Measurements from ENCODE around the gene HOTAIR.

- TF ChIP-seq, protein P1, sequence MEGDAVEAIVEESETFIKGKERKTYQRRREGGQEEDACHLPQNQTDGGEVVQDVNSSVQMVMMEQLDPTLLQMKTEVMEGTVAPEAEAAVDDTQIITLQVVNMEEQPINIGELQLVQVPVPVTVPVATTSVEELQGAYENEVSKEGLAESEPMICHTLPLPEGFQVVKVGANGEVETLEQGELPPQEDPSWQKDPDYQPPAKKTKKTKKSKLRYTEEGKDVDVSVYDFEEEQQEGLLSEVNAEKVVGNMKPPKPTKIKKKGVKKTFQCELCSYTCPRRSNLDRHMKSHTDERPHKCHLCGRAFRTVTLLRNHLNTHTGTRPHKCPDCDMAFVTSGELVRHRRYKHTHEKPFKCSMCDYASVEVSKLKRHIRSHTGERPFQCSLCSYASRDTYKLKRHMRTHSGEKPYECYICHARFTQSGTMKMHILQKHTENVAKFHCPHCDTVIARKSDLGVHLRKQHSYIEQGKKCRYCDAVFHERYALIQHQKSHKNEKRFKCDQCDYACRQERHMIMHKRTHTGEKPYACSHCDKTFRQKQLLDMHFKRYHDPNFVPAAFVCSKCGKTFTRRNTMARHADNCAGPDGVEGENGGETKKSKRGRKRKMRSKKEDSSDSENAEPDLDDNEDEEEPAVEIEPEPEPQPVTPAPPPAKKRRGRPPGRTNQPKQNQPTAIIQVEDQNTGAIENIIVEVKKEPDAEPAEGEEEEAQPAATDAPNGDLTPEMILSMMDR (conservative IDR thresholded peaks at IDR 0.05), result no peak
- no peak for TF ChIP-seq EZH2 (IDR thresholded peaks at IDR 0.05; ENCODE audit: low read depth)
Observed at GRCh38 chr12:53956914-53957536, 17.7 kb downstream of the HOTAIR start.

Measured in PC-9 (cell line).